ENCODE results near the gene PALLD. TPM values are rescaled to one million over a fixed set of nuclear protein-coding genes. Genes with fewer than 3 reads are reported as not detected.

Gene PALLD
- total RNA-seq, 1 experiment from 2014 or later = 27.6 TPM

- DNase-seq = no peak
- Mint-ChIP-seq H3K27me3 (ENCODE audit: unreplicated experiment) (no peaks in the 10 kb centered on the region), H3K36me3 (ENCODE audit: insufficient read depth, unreplicated experiment) (no peaks in the 10 kb centered on the region), H3K4me1 (ENCODE audit: low read depth, unreplicated experiment) (no peaks in the 10 kb centered on the region), H3K9me3 (ENCODE audit: low read depth, unreplicated experiment) (no peaks in the 10 kb centered on the region), H3K27ac (ENCODE audit: unreplicated experiment) (no peak overlapping the region), H3K4me3 (ENCODE audit: low read depth, unreplicated experiment) (no peak overlapping the region)
- TF ChIP-seq CTCF (IDR thresholded peaks at IDR 0.05; ENCODE audit: unreplicated experiment) = no peak
- no TSS peak for BruUV-seq (replicated peaks)
- CTCF ChIA-PET = no interaction called here
- intact Hi-C loops (cut with micrococcal nuclease; ENCODE audit: unreplicated experiment) = no loop called here
Measured at GRCh38 chr4:168610911-168611530, 114.2 kb downstream of the PALLD start.

DNA sequence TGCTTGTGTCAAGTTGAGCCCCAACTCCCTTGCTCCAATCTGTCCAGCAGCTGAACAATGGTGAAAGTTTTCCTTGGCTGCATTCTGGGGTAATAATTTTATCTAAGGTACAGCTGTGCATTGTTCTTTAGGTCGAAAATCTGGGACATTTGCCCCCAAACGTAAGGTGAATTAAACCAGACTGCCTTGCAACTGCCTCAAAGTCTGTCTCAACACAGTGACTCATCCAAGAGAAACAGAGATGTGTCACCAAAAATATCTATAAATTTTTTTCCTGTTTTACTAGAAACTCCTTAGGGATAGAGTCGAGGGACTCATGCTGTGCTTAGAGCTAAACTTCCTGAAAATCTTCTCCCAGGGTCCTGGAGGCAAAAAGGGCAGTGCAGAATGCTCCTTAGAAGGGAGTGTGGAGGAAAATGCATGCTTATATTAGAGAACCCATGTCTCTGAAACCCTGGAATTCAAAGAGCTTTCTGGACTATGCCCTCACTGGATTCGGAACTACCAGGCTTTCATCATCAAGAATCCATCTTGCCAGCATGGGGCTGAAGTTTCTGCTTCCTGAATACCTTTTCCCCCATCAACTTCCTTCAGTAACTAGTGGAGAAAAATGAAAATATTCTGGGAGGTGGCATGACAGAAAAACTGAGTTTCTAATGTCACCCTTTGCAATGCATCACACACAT is 115.7 kb downstream of the PALLD start:
- no peak for DNase-seq
- BruUV-seq (replicated peaks) = no TSS peak
- H3K9me3 Mint-ChIP-seq (ENCODE audit: low read depth, unreplicated experiment) = no peaks in the 10 kb centered on the region
- intact Hi-C loops (cut with micrococcal nuclease; ENCODE audit: unreplicated experiment) = no loop called here
- CTCF ChIA-PET = interaction anchor here (0.7 kb wide), 1 partner anchor 26 kb away, joined by 3 read pairs; no protein-coding TSS in a partner anchor
- H3K36me3 Mint-ChIP-seq (ENCODE audit: insufficient read depth, unreplicated experiment) = no peaks in the 10 kb centered on the region
- H3K27ac Mint-ChIP-seq (ENCODE audit: unreplicated experiment) = no peak overlapping the region
- no peak overlapping the region for H3K4me3 Mint-ChIP-seq (ENCODE audit: low read depth, unreplicated experiment)
- TF ChIP-seq CTCF (IDR thresholded peaks at IDR 0.05; ENCODE audit: unreplicated experiment) = no peak
- H3K4me1 Mint-ChIP-seq (ENCODE audit: low read depth, unreplicated experiment) = no peaks in the 10 kb centered on the region
- H3K27me3 Mint-ChIP-seq (ENCODE audit: unreplicated experiment) = no peaks in the 10 kb centered on the region

DNA sequence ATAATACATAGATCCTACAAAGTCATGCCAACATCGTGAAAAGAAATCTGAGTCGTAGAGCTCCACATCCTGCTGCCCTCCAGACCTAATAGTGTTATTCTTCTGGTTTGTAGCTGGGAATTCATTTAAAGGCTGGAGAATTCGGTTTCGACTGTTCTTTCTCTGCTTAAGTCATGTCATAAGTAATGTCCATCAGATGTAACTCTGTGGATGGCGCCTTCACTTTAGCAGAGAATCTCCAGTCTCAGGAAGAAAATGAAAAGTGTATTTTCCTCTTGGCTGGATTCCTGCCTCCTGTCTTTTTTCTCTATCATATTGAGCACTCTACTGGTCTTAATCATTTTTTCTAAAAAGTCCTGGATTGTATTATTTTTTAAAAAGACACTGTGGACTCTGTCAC is 117.0 kb downstream of the PALLD start:
- BruUV-seq (replicated peaks) = no TSS peak
- H3K9me3 Mint-ChIP-seq (ENCODE audit: low read depth, unreplicated experiment) = no peaks in the 10 kb centered on the region
- H3K36me3 Mint-ChIP-seq (ENCODE audit: insufficient read depth, unreplicated experiment) = no peaks in the 10 kb centered on the region
- peaks cover 4% of the 10 kb centered on the region for H3K4me1 Mint-ChIP-seq (ENCODE audit: low read depth, unreplicated experiment)
- H3K27me3 Mint-ChIP-seq (ENCODE audit: unreplicated experiment) = no peaks in the 10 kb centered on the region
- no peak for TF ChIP-seq CTCF (IDR thresholded peaks at IDR 0.05; ENCODE audit: unreplicated experiment)
- no peak overlapping the region for H3K27ac Mint-ChIP-seq (ENCODE audit: unreplicated experiment)
- DNase-seq = no peak
- CTCF ChIA-PET = no interaction called here
- intact Hi-C loops (cut with micrococcal nuclease; ENCODE audit: unreplicated experiment) = no loop called here
- H3K4me3 Mint-ChIP-seq (ENCODE audit: low read depth, unreplicated experiment) = no peak overlapping the region

DNA sequence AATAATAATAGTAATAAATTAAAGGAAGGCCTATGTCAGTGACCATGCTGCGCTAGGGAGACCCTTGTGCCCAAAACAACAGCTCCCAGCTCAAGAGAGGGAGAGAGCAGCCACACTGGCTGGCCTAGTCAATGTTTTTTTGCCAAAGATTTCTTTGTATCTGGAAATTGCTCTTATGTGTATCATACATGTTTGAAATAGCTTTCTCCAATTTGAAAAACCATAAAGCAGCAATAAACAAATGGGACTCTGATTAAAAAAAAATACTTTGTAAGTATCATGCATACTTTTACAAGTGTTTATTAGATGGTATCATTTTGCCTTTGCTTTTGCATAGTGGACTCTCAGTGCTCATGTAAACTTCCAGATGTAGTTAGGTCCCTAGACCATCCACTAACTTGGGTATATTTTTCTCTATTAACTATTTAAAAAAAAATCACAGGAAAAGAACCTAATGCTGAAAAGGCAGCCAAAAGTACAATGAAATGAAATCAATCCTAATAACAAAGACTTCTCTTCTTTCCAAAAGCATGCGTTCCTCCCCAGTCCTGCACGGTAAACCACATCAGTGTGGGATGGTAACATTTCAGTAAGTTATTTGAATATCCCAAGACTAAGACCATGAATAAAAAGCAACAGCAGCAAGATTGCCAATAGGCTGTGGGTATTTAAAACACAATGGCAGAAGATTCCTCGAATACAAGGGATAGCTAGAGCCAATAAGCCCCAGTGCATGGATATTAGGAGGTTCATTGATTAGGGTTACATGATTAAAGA is 117.6 kb downstream of the PALLD start:
- H3K4me1 Mint-ChIP-seq (ENCODE audit: low read depth, unreplicated experiment) = peaks cover 10% of the 10 kb centered on the region
- no peak for TF ChIP-seq CTCF (IDR thresholded peaks at IDR 0.05; ENCODE audit: unreplicated experiment)
- no TSS peak for BruUV-seq (replicated peaks)
- DNase-seq = no peak
- CTCF ChIA-PET = no interaction called here
- intact Hi-C loops (cut with micrococcal nuclease; ENCODE audit: unreplicated experiment) = no loop called here
- no peak overlapping the region for H3K27ac Mint-ChIP-seq (ENCODE audit: unreplicated experiment)
- no peak overlapping the region for H3K4me3 Mint-ChIP-seq (ENCODE audit: low read depth, unreplicated experiment)
- no peaks in the 10 kb centered on the region for H3K9me3 Mint-ChIP-seq (ENCODE audit: low read depth, unreplicated experiment)
- no peaks in the 10 kb centered on the region for H3K36me3 Mint-ChIP-seq (ENCODE audit: insufficient read depth, unreplicated experiment)
- H3K27me3 Mint-ChIP-seq (ENCODE audit: unreplicated experiment) = no peaks in the 10 kb centered on the region

All from Calu3 (cell line).